ENCODE measurements around the gene CAMK1D. TPM values are rescaled to one million over a fixed set of nuclear protein-coding genes. Genes with fewer than 3 reads are reported as not detected.

Gene CAMK1D
- total and polyA plus RNA-seq, 2 donors (not counting 3 experiments of a cell fraction or from before 2014, with no cell fraction given), result 0.37 to 4.2 TPM

DNA sequence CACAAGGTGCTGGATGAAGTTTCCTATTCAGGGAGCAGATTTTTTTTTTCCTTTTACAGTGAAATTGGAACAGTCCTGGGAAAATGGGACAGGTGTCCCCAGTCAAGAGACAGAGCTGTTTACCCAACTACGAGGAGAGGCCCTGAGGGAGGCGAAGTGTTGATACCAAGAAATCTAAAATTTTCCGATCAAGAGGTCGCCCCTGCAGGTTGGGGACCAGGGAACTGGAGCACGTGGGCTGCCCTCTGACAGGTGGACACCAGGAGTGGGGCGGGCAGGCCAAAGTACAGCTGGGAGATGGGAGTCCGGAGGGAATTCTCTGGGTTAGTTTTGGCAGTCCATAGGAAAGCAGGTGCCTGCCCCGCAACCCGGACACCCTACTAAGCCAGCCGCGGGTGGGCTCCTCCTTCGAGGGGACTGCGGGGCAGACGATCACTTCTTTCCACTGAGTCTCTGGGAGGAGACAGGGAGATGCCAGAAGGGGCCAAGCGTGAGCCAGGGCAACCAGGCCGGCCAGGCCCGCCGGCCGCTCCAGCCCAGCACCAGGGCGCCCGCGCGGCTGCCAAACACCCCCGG is 965 bp upstream of the CAMK1D start:
- no peak for FAIRE-seq
- peak overlapping the region; percentile 23 for H2AFZ ChIP-seq (ENCODE audit: low read depth, low read length)
- no peaks in the 10 kb centered on the region for H3K36me3 ChIP-seq (ENCODE audit: control insufficient read depth in 2 of 2, extremely low read depth in 1 of 2, insufficient read depth in 2 of 2, low read length in 2 of 2)
- BruUV-seq (replicated peaks), result no TSS peak
- ChIA-PET CTCF (interaction anchor here (0.6 to 2.3 kb wide), 7 partner anchors 20 to 554 kb away, joined by 3 to 10 read pairs (median 5); no protein-coding TSS in a partner anchor), POLR2A (no interaction called here)
- peak overlapping the region in 1 of 3 experiments; percentile 62 for H3K4me3 ChIP-seq (replicated peaks in 1 of 3; ENCODE audit: insufficient read depth in 1 of 3, low read depth in 1 of 3, low read length in 3 of 3)
- no peak overlapping the region for H3K27ac ChIP-seq (ENCODE audit: insufficient read depth, low read depth, low read length)
- DNase-seq (ENCODE audit: low read depth, low spot score), result no peak
- no peaks in the 10 kb centered on the region for H3K79me2 ChIP-seq (ENCODE audit: control insufficient read depth, insufficient read depth, low read length)
- TF ChIP-seq JUN (IDR thresholded peaks at IDR 0.05; ENCODE audit: borderline replicate concordance, insufficient read depth, insufficient read length, low read depth) (no peak), EZH2 (IDR thresholded peaks at IDR 0.05; ENCODE audit: borderline replicate concordance, low read depth, low read length, severe bottlenecking) (no peak), FOS (IDR thresholded peaks at IDR 0.05; ENCODE audit: borderline replicate concordance, insufficient read depth, low read length) (no peak), POLR2A (IDR thresholded peaks at IDR 0.05; ENCODE audit: low read depth, low read length) (no peak), CTCF (IDR thresholded peaks at IDR 0.05; ENCODE audit: extremely low read depth in 1 of 2, insufficient read depth in 1 of 2, low read depth in 1 of 2, low read length in 2 of 2) (no peak), GATA2 (IDR thresholded peaks at IDR 0.05; ENCODE audit: insufficient read depth, insufficient read length, low read depth, low read length) (no peak), MYC (IDR thresholded peaks at IDR 0.05; ENCODE audit: low read depth, low read length) (no peak), POLR2AphosphoS5 (IDR thresholded peaks at IDR 0.05; ENCODE audit: insufficient read depth, low read depth, low read length) (no peak)
- TF ChIP-seq, protein P1, sequence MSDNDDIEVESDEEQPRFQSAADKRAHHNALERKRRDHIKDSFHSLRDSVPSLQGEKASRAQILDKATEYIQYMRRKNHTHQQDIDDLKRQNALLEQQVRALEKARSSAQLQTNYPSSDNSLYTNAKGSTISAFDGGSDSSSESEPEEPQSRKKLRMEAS (IDR thresholded peaks at IDR 0.05; ENCODE audit: insufficient read depth, insufficient read length), result no peak
- H3K27me3 ChIP-seq (ENCODE audit: control insufficient read depth in 2 of 2, insufficient read depth in 2 of 2, low read length in 2 of 2), result peaks cover 13 to 14% of the 10 kb centered on the region in 2 experiments
- intact Hi-C loops (cut with micrococcal nuclease) (loop anchor here (5.0 kb wide), 1 partner anchor 86 kb away; no protein-coding TSS in a partner anchor), dilution Hi-C loops (cut with MboI; ENCODE audit: extremely low pct_ligation_motif_present, low sequenced_read_pairs) (no loop called here)
- H3K9me1 ChIP-seq (replicated peaks; ENCODE audit: control insufficient read depth, extremely low read depth, insufficient read depth, low read length), result no peaks in the 10 kb centered on the region
- peaks cover 6% of the 10 kb centered on the region for H3K4me1 ChIP-seq (ENCODE audit: control insufficient read depth, extremely low read depth, insufficient read depth, low read length)
- no peak overlapping the region for H3K9ac ChIP-seq (replicated peaks; ENCODE audit: extremely low read depth, insufficient read depth, low read length)
- no peaks in the 10 kb centered on the region for H4K20me1 ChIP-seq (replicated peaks; ENCODE audit: control insufficient read depth, extremely low read depth, insufficient read depth, low read length)
- H3K9me3 ChIP-seq (replicated peaks; ENCODE audit: control insufficient read depth, insufficient read depth, low read length), result no peaks in the 10 kb centered on the region
- H3K4me2 ChIP-seq (ENCODE audit: insufficient read depth, low read length), result no peak overlapping the region

Data from endothelial cell of umbilical vein (primary cell).